Measurements from ENCODE around the gene BICD1.
"Not testable (repeated sequence)": the region's sequence is repeated elsewhere in the genome, so short reads cannot be mapped to it uniquely, and the experiment has no call there.

The BICD1 gene

GRCh38 chr12:32264961-32265360 is 158.3 kb downstream of the BICD1 start:
- in situ Hi-C loops (cut with MboI; ENCODE audit: low pct_unique_long_range_greater_than_20kb, low sequenced_read_pairs) = no loop called here
- DNase-seq = peak; percentile 87

DNA sequence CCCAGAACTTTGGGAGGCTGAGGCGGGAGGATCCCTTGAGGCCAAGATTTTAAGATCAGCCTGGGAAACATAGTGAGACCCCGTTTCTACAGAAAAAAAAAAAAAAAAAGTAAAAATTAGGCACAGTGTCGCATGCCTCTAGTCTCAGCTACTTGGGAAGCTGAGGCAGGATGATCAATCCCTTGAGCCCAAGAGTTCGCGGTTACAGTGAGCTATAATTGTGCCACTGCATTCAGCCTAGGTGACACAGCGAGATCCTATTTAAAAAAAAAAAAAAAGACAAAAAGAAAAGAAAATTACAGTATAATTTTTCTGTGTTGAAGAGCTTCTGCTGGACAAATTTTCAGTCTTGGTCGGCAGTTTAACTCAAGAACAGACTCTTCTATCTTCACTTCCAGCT is 158.8 kb downstream of the BICD1 start:
- in situ Hi-C loops (cut with MboI; ENCODE audit: low pct_unique_long_range_greater_than_20kb, low sequenced_read_pairs) = no loop called here
- DNase-seq = no peak

- in situ Hi-C loops (cut with MboI; ENCODE audit: low pct_unique_long_range_greater_than_20kb, low sequenced_read_pairs) = no loop called here
- peak; percentile 54 for DNase-seq
These were observed 159.3 kb downstream of the BICD1 start for GRCh38 chr12:32265951-32266350.

GRCh38 chr12:32266756-32267155 is 160.1 kb downstream of the BICD1 start:
- DNase-seq = no peak
- in situ Hi-C loops (cut with MboI; ENCODE audit: low pct_unique_long_range_greater_than_20kb, low sequenced_read_pairs) = no loop called here

DNA sequence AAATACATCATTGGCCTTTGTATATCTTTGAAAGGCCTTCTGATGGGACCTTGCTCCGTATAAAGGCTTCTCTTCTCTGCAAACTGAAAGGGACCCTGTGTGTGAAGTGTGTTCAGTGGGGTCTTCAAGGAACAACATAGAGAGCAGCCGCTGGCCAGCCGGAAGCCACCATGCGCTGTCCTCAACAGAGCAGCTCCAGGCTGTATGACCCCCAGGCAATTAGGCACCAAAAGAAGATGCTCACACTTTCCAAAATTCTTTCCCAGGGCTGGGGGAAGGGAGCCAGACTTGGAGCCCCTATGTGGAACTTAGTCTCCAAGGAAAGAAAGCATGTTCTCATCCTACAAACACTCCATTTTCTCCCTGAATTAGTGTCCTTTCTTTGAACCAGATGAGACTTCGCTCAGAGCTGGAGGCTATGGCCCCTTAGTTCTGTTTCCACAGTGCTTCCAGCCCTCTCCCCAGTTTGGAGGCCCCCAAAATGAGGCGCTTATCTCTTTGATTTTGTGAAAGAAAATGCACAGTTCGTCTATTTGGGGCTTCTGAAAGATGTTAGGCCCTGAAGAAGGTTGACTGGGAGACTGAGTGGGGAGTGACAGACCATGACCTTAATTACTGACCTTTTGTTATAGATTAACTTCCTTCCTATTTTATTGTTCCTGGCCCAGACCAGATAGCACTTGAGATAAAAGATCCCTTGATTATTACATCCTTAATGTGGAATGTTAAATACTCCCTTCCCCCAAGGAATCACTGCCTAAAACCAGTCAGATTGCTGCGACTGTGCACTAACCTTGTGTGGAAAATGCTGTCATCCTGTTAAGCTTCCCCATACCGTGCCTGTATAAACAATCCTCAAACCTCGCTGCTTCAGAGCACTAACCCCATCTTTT is 164.4 kb downstream of the BICD1 start:
- peak; percentile 33 for DNase-seq
- in situ Hi-C loops (cut with MboI; ENCODE audit: low pct_unique_long_range_greater_than_20kb, low sequenced_read_pairs) = no loop called here

- DNase-seq = no peak
- in situ Hi-C loops (cut with MboI; ENCODE audit: low pct_unique_long_range_greater_than_20kb, low sequenced_read_pairs) = no loop called here
These were observed 165.8 kb downstream of the BICD1 start for GRCh38 chr12:32272465-32272864.

- no peak for DNase-seq
These were observed 166.4 kb downstream of the BICD1 start for GRCh38 chr12:32273063-32273522.

DNA sequence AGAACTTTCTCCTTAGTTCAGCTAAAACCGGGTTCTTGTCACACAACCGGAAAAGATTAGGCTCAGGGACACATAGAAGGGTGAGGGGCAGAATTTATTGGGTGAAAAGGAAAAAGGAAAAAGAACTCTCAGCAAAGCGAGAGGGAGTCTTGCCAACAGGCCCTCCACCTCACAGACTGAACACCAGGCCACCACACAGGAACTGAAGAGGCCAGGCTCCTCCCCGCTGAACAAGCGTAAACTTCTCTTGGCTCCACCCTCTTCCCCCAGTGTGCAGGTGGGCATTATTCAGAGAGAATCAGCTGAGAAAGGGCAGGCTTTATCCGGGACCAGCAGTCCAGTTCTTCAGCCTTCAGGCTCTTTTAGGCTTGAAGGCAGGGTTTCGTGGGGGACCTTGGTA is 167.1 kb downstream of the BICD1 start:
- DNase-seq = no peak
- in situ Hi-C loops (cut with MboI; ENCODE audit: low pct_unique_long_range_greater_than_20kb, low sequenced_read_pairs) = no loop called here

More at GRCh38 chr12:32273063-32273522, 166.4 kb downstream of the BICD1 start:
- in situ Hi-C loops (cut with MboI; ENCODE audit: low pct_unique_long_range_greater_than_20kb, low sequenced_read_pairs) = no loop called here

DNA sequence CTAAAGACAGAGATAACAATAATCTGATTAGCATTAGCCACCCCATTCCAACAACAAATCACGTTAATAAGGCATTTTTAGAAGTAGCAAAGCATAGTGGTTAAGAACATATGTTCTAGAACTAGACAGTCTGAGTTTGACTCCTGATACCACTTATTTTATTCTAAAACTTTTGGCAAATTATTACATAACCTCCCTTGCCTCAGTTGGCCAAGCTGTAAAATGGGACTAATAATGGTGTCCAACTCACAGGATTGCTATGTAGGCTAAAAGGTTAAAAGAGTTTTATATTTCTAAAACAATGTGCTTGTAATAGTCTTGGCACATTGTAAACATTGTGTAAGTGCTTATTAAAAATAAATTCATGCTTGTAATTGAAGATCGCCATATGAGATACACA is 168.0 kb downstream of the BICD1 start:
- no peak for DNase-seq
- in situ Hi-C loops (cut with MboI; ENCODE audit: low pct_unique_long_range_greater_than_20kb, low sequenced_read_pairs) = loop anchor here (25.0 kb wide), 1 partner anchor 612 kb away; the partner anchor contains the start of gene ETFBKMT

DNA sequence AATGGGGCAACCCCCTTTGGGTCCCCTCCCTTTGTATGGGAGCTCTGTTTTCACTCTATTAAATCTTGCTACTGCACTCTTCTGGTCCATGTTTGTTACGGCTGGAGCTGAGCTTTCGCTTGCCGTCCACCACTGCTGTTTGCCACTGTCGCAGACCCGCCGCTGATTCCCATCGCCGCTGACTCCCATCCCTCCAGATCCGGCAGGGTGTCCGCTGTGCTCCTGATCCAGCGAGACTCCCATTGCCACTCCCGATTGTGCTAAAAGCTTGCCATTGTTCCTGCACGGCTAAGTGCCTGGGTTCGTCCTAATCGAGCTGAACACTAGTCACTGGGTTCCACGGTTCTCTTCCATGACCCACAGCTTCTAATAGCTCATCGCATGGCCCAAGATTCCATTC is 168.9 kb downstream of the BICD1 start:
- not testable (repeated sequence) for DNase-seq
- in situ Hi-C loops (cut with MboI; ENCODE audit: low pct_unique_long_range_greater_than_20kb, low sequenced_read_pairs) = loop anchor here (25.0 kb wide), 1 partner anchor 613 kb away; the partner anchor contains the start of gene ETFBKMT

DNA sequence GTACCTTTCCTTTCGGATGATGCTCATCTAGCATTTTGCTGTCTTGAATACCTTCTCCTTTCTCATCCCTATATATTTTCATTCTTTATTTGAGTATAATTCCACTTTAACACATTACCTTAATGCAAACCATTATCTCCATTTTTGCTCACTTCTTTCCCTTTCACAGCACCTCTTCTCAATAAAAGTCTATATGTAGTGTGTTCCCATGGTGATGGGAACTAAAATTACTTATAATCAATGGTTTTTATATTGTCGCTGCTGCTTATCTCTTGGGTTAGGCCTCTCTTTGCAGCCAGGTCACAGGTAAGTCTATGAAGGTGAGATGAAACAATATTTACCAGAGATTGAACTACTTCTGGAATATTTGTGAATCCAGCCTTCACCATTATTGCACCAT is 171.1 kb downstream of the BICD1 start:
- in situ Hi-C loops (cut with MboI; ENCODE audit: low pct_unique_long_range_greater_than_20kb, low sequenced_read_pairs) = loop anchor here (25.0 kb wide), 1 partner anchor 615 kb away; the partner anchor contains the start of gene ETFBKMT
- no peak for DNase-seq

DNA sequence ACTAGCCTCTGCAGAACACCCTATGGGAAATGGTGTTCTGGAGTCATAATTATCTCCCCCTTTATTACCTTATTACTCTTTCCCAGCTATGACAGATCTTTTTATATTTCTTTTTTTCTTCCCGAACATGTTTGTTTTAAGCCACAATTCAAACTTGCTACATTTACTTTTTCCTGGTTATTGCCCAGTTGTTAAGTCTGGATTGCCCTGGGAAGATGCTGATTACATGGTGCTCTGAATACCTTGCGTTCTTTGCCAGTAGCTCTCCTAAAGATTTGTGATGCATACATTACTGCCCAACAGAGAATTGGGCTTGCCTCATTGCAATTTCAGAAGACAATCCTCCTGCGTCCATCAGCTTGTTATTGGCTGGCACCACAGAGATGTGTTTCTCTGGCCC is 174.5 kb downstream of the BICD1 start:
- no peak for DNase-seq
- in situ Hi-C loops (cut with MboI; ENCODE audit: low pct_unique_long_range_greater_than_20kb, low sequenced_read_pairs) = loop anchor here (25.0 kb wide), 1 partner anchor 619 kb away; the partner anchor contains the start of gene ETFBKMT

GRCh38 chr12:32284561-32284960 is 177.9 kb downstream of the BICD1 start:
- in situ Hi-C loops (cut with MboI; ENCODE audit: low pct_unique_long_range_greater_than_20kb, low sequenced_read_pairs) = loop anchor here (25.0 kb wide), 1 partner anchor 622 kb away; the partner anchor contains the start of gene ETFBKMT

GRCh38 chr12:32285021-32285420 is 178.4 kb downstream of the BICD1 start:
- no peak for DNase-seq
- in situ Hi-C loops (cut with MboI; ENCODE audit: low pct_unique_long_range_greater_than_20kb, low sequenced_read_pairs) = loop anchor here (25.0 kb wide), 1 partner anchor 623 kb away; the partner anchor contains the start of gene ETFBKMT

More at GRCh38 chr12:32284561-32284960, 177.9 kb downstream of the BICD1 start:
- no peak for DNase-seq

- in situ Hi-C loops (cut with MboI; ENCODE audit: low pct_unique_long_range_greater_than_20kb, low sequenced_read_pairs) = loop anchor here (25.0 kb wide), 1 partner anchor 623 kb away; the partner anchor contains the start of gene ETFBKMT
- DNase-seq = no peak
These were observed 178.8 kb downstream of the BICD1 start for GRCh38 chr12:32285489-32285888.

- no peak for DNase-seq
- in situ Hi-C loops (cut with MboI; ENCODE audit: low pct_unique_long_range_greater_than_20kb, low sequenced_read_pairs) = loop anchor here (25.0 kb wide), 1 partner anchor 628 kb away; the partner anchor contains the start of gene ETFBKMT
These were observed 183.8 kb downstream of the BICD1 start for GRCh38 chr12:32290411-32290810.

GRCh38 chr12:32292151-32292550 is 185.5 kb downstream of the BICD1 start:
- in situ Hi-C loops (cut with MboI; ENCODE audit: low pct_unique_long_range_greater_than_20kb, low sequenced_read_pairs) = loop anchor here (25.0 kb wide), 1 partner anchor 630 kb away; the partner anchor contains the start of gene ETFBKMT
- no peak for DNase-seq

GRCh38 chr12:32293808-32294419 is 187.3 kb downstream of the BICD1 start:
- no peak for DNase-seq
- in situ Hi-C loops (cut with MboI; ENCODE audit: low pct_unique_long_range_greater_than_20kb, low sequenced_read_pairs) = loop anchor here (25.0 kb wide), 1 partner anchor 632 kb away; the partner anchor contains the start of gene ETFBKMT

GRCh38 chr12:32296567-32296966 is 189.9 kb downstream of the BICD1 start:
- in situ Hi-C loops (cut with MboI; ENCODE audit: low pct_unique_long_range_greater_than_20kb, low sequenced_read_pairs) = loop anchor here (25.0 kb wide), 1 partner anchor 634 kb away; the partner anchor contains the start of gene ETFBKMT
- DNase-seq = no peak

Data from KBM-7 (cell line).